AML-193 (cell line): Measurements from ENCODE around the gene DAPK1.
A peak's percentile ranks its signal among the peaks of the same experiment; 100 is the strongest.
"Not testable (repeated sequence)": the region's sequence is repeated elsewhere in the genome, so short reads cannot be mapped to it uniquely, and the experiment has no call there.

Source experiments
- DNase-seq, 2 experiments: peaks; one replicate each; lab custom pipeline; 2025; lab: John Stamatoyannopoulos, UW

Gene DAPK1

DNA sequence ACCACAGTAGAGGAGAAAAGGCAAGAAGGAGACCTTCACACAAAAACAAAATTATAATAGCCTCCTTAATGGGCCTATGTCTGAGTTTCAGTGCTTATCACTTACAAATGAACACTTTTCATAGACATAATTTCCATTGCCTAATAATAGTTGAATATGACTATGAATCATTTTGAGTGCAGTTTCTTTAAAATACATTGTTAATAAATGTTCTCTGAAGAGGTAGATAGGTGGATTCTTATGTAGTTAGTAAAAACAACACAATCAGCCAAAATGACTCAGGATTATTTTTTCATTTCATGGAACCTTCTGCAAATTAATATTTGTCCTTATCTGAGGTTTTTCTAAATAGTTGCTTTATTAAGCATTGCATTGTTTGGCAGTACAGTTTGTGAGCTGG lies 45.6 kb downstream of the DAPK1 start:
- DNase-seq, result no peak

- DNase-seq, result no peak
Measured at GRCh38 chr9:87545858-87546257, 48.2 kb downstream of the DAPK1 start.

DNA sequence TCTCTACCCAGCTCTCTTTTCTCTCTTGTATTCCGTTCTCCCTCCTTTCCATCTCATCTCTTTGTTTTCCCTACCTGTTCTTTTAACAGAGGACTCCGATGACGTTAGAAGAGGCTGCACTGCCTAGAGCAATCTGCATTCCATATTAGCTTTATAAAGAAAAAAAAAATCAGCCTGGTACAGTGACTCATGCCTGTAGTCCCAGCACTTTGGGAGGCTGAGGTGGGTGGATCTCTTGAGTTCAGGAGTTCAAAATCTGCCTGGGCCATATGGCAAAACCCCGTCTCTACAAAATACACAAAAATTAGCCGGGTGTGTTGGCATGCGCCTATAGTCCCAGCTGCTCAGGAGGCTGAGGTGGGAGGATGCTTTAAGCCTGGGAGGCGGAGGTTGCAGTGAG lies 49.0 kb downstream of the DAPK1 start:
- no peak for DNase-seq

DNA sequence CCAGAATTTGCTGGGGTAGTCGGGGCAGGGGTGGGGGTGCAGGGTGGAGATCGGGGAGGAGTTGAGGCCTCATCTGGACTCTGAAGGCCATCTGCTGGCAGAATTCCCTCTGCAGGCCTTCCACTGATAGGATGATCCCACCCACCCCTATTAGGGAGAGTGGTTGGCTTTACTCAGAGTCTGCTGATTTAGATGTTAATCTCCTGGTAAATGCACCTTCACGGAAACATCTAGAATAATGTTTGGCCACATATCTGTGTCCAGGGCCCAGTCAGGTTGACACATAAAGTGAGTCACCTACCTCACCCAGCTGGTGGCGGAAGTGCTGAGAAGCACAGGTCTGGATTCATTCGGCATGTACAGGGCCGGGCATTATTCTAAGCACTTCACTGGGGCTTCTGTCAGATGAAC lies 50.0 kb downstream of the DAPK1 start:
- no peak for DNase-seq

DNA sequence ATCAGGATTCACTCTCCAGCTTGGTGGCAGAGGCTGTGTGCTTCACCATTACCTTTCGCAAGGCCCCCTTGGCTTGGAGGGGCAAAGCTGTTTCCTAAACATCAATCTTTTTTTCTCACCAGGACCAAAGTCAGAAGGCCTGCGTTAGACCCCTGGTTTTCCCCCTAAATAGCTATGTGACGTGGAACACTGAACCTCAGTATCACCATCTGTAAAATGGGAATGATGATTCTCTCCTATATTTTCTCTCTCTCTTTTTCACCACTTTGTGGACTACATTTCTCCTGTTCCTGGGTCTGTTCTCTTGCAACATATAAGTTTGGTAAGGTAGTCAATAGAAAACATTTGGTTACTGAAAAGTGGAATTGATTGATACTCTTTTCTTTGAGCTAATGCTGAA lies 50.5 kb downstream of the DAPK1 start:
- no peak for DNase-seq

GRCh38 chr9:87549088-87549487 lies 51.4 kb downstream of the DAPK1 start:
- DNase-seq, result not testable (repeated sequence)

DNA sequence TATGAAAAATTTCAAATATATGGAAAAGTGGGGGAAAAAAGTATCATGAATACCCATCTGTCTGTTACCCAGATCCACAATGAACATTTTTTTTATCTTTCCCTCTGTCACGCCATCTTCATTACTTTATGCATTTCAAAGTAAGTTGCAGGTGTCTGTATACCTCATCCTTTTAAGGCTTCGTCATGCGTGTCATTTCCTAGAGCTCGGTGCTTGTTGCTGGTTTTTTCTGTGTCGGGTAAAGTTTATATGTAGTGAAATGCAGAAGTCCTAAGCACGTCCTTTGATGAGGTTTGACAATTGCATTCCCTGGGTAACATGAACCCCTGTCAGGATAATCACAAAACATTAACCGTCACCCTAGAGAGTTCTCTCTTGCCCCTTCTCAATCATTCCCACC lies 52.1 kb downstream of the DAPK1 start:
- no peak for DNase-seq

- DNase-seq, result no peak
Measured at GRCh38 chr9:87550253-87550954, 52.7 kb downstream of the DAPK1 start.

GRCh38 chr9:87551772-87552217 lies 54.1 kb downstream of the DAPK1 start:
- no peak for DNase-seq

DNA sequence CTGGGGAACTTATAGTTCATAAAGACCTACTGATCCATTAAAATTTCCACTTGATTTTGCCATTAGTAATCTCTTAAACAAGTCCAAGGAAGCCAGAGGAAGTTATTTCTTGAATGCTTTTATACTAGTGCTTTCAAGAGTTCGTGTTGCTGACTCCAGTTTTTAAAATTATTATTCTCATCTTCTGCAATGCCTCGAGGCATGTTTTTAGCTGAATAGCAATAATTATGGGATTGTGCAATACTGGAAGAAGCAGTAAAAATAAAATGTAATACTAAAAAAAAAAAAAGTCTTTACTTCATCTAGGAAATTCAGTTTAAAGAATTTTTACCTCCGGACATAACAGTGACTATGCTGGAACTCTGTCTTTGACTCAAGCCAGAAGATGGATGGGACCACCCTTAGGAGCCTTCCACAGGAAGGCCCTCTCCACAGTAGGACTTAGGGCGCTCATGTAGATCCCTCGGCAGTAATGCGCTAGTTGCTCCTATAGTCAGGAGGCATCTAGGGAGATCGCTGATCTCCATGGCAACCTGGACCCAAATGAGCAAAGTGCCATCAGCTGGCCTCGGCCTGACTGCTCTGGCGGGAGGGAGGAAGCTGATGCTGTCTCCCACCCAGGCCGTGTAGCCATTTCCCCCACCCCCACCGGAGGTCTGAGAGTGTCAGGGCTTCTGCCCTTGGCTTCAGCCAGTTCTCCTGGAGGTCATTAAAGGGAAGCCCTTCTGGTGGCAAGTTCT lies 56.7 kb downstream of the DAPK1 start:
- no peak for DNase-seq

DNA sequence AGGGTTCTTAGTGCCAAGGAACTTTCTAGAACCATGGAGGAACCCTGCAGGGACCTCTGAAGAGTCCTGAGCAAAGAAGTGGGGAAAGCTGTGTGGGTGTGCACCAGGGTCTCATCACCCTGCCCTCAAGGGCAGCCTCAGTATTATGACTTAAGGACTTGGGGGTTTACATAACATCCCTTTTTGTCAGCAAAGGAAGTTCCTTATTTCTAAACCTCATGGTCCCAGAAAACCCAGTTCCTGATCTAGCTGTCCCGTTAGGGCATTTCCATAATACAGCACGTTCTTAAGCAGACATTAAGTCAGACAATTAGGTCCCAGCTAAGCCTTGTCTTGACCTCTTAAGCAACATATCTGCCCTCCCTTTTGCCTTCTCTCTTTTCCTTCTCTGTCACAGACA lies 57.3 kb downstream of the DAPK1 start:
- peak; percentile 36 to 42 for DNase-seq

- DNase-seq, result no peak
Measured at GRCh38 chr9:87556039-87556438, 58.4 kb downstream of the DAPK1 start.

GRCh38 chr9:87556821-87557220 lies 59.2 kb downstream of the DAPK1 start:
- DNase-seq, result no peak

GRCh38 chr9:87557996-87558395 lies 60.3 kb downstream of the DAPK1 start:
- DNase-seq, result no peak

DNA sequence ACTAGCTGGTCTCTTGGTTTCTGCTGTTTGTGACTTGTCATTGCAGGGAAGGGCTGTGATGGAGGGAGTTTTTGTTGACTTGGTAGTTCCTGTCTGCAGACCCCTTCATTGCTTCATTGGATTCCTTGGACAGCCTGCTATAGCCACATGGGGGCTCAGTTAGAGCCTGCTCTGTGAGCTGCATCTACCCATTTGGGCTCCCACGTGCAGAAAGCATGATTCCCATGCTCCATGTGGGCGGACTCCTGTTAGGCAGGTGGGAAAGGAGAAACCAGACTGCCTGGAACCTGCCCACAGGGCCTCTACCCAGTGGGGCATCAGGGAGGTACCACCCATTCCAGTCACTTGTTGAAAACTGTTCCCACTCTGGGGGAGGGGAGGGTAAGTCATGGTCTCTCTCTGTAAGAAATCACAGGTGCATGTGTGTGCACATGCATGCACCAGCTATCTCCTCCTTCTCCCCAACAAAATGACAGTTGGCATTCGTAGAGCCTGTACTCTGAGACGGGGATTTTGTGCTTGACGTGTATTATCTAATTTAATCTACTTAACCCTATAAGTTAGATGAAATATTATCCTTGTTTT lies 61.0 kb downstream of the DAPK1 start:
- DNase-seq, result no peak

DNA sequence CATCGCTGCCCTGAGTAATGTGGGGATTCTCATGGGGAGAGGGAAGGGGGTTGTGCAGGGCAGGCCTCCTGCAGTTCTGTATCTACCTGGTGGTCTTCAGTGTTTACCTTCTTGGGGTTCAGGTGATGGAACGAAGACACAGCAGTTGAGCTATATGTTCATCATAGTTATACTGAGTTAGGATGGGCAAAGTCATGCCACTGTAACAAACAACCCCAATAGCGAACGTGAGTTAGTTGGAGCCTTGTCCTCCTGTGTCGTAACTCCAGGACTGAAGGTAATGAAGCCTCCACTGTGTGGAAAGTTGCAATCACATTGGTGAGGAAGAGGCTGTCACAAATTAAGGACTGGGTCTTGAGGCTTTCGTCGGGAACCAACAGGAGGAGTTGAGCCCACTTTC lies 64.4 kb downstream of the DAPK1 start:
- DNase-seq, result no peak

DNA sequence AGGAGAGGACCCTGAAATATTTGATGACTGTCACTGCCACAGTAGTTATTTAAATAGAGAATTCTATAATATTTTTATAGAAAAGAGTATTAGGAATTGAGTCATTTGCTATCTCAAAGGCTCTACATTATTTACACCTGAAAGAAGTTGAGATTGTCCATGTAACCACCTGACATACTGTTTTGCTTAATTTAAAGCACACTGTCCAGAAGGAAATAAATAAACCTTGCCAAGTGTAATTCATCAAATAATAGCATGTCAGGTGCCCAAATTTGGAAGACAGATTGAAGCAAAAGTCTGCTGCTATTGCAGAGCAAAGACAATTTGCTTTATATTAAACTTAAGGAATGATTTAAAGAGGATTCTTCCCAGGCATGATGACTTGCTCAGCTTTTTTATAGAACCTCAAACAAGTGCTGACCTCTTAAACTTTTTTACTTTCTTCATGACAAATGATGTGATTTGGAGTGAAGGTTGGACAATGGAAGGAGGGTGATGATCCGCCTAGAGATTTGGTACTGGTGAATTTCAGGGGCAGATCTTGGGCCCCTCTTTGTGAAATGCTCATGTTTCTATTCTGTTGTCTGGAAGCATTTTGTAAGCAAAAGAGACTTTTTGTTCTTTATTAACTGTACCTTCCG lies 65.0 kb downstream of the DAPK1 start:
- DNase-seq, result no peak

GRCh38 chr9:87564111-87564510 lies 66.4 kb downstream of the DAPK1 start:
- no peak for DNase-seq

DNA sequence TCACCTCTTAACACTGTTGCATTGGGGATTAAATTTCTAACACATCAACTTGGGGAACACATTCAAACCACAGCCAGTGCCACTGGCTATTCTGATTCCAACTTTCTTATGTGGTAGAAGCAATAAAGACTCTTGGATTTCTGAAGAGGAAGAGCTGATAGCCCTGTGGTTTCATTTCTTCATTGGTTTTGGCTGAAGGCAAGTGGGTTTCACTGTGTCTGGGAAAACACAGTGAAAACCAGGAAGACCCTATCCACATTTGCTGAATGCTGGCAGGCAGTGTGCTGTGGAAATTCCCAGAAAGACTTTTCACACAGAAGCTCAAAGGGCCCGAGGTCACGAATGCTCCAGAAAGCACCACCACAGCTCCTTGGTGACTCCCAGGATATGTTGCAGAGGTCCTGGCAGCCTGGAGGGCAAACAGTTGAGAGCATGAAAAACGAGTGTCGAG lies 67.1 kb downstream of the DAPK1 start:
- DNase-seq, result no peak

GRCh38 chr9:87567001-87567400 lies 69.3 kb downstream of the DAPK1 start:
- DNase-seq, result no peak

- DNase-seq, result no peak
Measured at GRCh38 chr9:87567571-87567970, 69.9 kb downstream of the DAPK1 start.

- DNase-seq, result no peak
Measured at GRCh38 chr9:87567983-87568382, 70.3 kb downstream of the DAPK1 start.

DNA sequence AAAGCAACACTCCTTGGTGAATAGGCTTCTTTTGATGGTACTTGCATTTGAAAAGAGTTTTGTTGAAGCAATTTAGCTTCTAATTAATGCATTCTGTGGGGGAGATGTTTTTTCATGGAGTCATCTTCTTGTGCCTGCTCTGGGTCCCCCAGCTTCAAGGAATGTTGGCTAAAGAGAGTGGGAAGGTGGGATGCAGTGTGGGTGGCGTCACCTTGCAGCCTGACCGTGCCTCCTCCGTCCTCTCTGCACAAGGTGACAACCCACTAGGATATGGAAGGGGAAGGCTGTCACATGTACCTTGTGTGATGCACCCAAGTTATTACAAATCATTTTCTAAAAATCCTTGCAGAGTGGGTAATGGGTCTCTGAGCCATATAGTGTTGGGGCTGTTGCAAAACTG lies 70.7 kb downstream of the DAPK1 start:
- DNase-seq, result no peak
